ENCODE measurements around the gene PRDM10.

GRCh38 chr11:129948926-129949466 is 53.6 kb downstream of the PRDM10 start:
- TF ChIP-seq POLR2A (IDR thresholded peaks at IDR 0.05; ENCODE audit: low read length): no peak
- TF ChIP-seq GATA1 (IDR thresholded peaks at IDR 0.05; ENCODE audit: low read depth, low read length): no peak

All from erythroblast (primary cell).